ENCODE measurements around the gene DHPS.

The DHPS gene

DNA sequence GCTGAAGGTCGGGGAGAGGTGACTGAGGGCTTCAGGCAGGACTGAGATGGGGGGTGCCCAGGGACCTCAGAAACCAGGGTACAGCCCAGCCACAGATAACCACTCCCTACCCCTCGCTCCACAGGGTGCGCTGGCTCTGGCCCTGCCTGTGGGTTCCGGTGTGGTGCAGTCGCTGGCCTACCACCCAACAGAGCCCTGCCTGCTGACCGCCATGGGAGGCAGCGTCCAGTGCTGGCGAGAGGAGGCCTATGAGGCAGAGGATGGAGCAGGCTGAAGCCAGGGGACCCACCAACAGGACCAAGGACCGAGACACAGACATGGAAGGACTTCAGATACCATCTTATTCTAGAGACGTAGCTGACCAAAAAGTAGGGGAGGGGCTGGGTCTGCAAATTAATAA lies 6.3 kb downstream of the DHPS start:
- no peak for DNase-seq (ENCODE audit: low read depth in 2 of 2)

DNA sequence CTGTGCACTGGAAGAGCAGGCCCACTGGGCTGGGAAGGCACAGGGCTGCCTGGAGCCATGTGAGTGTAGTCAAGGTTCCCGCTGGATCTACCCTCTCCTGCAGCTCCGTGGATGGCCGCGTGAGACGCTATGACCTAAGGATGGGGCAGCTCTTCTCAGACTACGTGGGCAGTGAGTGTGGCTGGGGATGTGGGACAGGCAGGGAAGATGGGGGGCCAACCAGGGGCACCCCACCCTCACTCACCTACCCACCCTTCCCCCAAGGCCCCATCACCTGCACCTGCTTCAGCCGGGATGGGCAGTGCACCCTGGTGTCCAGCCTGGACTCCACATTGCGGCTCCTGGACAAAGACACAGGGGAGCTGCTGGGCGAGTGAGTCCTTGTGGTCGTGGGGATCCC lies 8.9 kb downstream of the DHPS start:
- DNase-seq (ENCODE audit: low read depth in 2 of 2), result no peak

- no peak for DNase-seq (ENCODE audit: low read depth in 2 of 2)
Measured at GRCh38 chr19:12670159-12670928, 11.3 kb downstream of the DHPS start.

GRCh38 chr19:12669270-12670158 lies 12.2 kb downstream of the DHPS start:
- DNase-seq (ENCODE audit: low read depth in 2 of 2), result peak; percentile 47 to 55

- DNase-seq (ENCODE audit: low read depth in 2 of 2), result peak in 1 of 2 donors; percentile 52
Measured at GRCh38 chr19:12668932-12669269, 12.8 kb downstream of the DHPS start.

GRCh38 chr19:12668346-12668745 lies 13.3 kb downstream of the DHPS start:
- no peak for DNase-seq (ENCODE audit: low read depth in 2 of 2)

GRCh38 chr19:12667731-12668302 lies 13.9 kb downstream of the DHPS start:
- no peak for DNase-seq (ENCODE audit: low read depth in 2 of 2)

GRCh38 chr19:12666265-12667048 lies 15.2 kb downstream of the DHPS start, which contains the start of the genes MAN2B1 and WDR83:
Gene MAN2B1, minus strand, starts transcription at chr19:12666742. Its CDS starts 41 bp downstream, at chr19:12666701.
Gene WDR83, plus strand, starts transcription at chr19:12666807. Its CDS starts 2,984 bp downstream, at chr19:12669791.
- peak; percentile 75 to 78 for DNase-seq (ENCODE audit: low read depth in 2 of 2)

DNA sequence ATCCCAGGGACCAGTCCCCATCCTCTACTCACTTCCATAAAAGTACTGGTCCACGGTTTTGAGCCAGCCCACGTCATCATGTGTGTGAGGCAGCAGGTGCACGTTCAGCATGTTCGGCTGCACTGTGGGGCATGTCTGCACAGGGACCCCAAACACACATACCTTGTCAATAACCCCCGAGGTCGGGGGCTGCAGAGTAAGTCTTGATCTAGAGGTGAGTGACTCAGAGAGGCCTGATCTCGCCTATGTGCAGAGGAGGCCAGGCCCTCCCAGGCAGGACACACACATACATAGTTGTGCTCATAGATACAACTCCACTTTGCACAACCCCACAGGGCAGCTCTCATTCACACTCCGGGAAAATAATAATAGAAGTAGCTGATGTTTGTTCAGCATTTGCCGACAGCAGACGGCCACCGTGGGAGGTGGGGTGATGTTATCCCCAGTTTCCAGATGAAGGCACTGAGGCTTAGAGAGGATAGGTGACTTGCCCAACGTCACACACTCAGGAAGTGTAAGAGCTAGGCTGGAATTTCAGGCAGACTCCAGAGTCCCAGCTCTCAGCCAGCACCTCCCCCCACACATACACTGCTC lies 15.9 kb downstream of the DHPS start:
- no peak for DNase-seq (ENCODE audit: low read depth in 2 of 2)

- no peak for DNase-seq (ENCODE audit: low read depth in 2 of 2)
Measured at GRCh38 chr19:12665281-12665573, 16.5 kb downstream of the DHPS start.

DNA sequence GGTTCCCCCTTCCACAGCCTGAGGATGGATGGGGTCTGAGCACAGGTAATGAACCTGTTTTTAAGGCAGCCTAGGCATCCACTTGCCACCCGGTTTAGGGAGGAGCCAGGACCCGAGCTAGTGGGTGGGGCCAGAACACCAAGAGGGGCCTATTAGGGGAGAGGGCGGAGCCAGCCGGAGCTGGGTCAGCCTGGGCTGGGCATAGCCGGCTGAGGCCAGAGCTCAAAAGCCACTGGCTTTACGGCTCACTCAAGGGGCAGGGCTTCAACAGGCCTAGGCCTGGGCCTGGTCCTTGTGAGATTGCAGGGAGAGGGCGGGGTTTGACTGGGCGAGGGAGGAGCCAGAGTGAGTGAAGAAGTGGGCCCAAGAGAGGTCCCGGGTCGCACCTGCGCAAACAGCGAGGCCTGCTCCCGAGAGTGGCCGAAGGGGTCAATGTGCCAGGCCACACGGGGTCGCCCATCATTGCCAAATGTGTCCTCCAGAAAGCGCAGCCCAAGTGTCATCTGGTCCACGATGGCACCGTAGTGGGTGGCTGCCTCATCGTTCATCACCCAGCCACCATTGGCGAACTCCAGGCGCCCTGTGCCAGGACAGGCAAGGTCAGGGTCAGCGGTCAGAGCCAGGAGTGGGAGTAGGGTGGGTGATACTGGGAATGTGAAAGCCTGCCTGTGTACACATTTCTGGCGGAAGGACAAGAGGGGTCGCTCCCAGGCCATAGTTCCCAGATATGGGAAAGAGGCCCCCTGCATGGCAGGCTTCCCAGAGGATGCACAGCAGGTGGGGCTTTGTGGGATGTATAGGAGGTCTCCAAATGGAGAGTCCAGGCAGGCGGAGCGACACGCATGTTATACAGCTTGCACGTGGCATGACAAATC lies 17.0 kb downstream of the DHPS start:
- DNase-seq (ENCODE audit: low read depth in 2 of 2), result no peak

GRCh38 chr19:12660980-12661379 lies 20.7 kb downstream of the DHPS start:
- DNase-seq (ENCODE audit: low read depth in 2 of 2), result no peak

- no peak for DNase-seq (ENCODE audit: low read depth in 2 of 2)
Measured at GRCh38 chr19:12657966-12658365, 23.7 kb downstream of the DHPS start.

DNA sequence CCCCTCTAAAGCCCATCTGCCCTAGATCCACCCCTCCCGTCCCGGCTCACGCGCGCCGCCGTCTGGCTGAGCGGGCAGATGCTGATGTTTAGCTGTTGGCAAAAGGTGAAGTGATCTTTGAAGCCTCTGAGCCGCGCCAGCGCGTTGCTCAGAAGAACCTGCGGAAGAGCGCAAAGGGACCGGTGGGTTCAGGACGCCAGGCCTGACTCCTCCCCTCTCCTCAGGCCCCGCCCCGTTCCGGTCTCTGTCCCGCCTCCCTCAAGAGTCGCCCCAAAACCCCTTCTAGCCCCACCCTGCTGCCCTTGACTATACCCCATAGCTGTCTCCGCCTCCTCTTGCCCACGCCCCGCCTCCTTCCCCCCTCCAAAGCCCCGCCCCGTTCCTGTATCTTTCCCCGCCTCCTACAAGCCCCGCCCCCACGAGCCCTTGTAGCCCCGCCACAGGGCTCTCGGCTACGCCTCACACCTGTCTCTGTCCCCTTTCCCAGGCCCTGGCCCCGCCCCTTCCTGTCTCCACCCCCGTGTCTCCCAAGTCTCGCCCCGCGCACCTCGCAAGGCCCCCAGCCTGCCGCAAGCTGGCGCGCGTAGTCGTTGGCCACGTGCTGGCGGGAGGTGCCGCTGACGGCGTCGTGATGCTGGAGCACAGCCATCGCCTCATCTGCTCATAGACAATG lies 24.6 kb downstream of the DHPS start:
- no peak for DNase-seq (ENCODE audit: low read depth in 2 of 2)

GRCh38 chr19:12655546-12655945 lies 26.1 kb downstream of the DHPS start:
- no peak for DNase-seq (ENCODE audit: low read depth in 2 of 2)

GRCh38 chr19:12652219-12652618 lies 29.5 kb downstream of the DHPS start:
- DNase-seq (ENCODE audit: low read depth in 2 of 2), result no peak

- DNase-seq (ENCODE audit: low read depth in 2 of 2), result no peak
Measured at GRCh38 chr19:12649941-12650340, 31.7 kb downstream of the DHPS start.

GRCh38 chr19:12648088-12648487 lies 33.6 kb downstream of the DHPS start:
- DNase-seq (ENCODE audit: low read depth in 2 of 2), result no peak

DNA sequence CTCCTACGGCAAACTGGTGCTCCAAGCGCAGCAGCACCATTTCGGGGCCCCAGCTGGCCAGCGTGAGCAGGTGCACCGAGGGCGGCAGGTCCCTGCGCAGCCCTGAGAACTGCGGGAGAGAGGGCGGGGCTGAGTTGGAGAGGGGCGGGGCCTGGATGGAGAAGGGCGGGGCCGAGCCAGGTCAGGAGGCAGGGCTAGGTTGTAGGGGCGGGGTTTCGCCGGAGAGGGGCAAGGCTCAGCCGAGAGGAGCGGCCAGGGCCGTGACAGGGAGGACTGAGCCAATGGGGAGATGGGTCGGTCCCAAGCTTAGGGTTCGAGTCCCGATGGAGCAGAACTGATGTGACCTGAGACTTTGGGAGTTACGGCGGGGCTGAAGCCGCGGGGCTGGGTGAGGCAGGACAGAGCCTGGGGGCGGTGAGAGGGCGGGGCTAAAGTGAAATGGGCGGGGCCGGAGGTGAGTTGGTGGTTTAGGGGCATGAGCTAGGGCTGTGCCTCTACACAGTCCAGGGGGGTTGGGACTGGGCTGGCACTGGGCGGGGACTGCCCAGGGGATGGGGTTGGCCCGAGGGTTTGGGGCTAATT lies 34.1 kb downstream of the DHPS start:
- DNase-seq (ENCODE audit: low read depth in 2 of 2), result no peak

DNA sequence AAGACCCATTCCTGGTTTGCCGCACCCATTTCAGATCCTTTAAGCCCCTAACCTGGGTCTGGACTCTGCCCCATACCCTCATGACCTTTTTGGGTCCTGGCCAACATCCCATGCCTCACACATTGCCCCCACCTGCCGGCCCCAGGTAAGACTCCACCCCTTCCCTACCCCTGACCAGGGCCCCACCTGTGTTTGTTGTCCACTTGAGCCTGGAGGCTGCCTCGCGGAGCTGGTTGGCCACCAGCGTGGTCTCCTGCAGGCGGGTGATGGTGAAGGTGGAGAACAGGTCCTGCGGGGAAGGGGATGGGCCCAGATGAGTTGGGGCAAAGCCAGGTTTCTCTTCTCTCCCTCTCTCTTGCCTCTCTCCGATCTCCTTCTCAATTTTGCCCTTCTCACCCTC lies 34.6 kb downstream of the DHPS start:
- no peak for DNase-seq (ENCODE audit: low read depth in 2 of 2)

Measured in activated CD4-positive, alpha-beta T cell treated with anti-CD3 and anti-CD28 coated beads for 24 hours (primary cell).